ENCODE measurements around the gene RNF144A.

RNF144A gene

GRCh38 chr2:7083580-7084509 is 166.6 kb downstream of the RNF144A start:
- H3K9ac ChIP-seq (ENCODE audit: low read length): no peak overlapping the region
- no peaks in the 10 kb centered on the region for H3K27me3 ChIP-seq (ENCODE audit: control insufficient read depth, insufficient read depth, low read length)
- H3K4me1 ChIP-seq (ENCODE audit: control insufficient read depth, insufficient read depth, low read length): no peaks in the 10 kb centered on the region
- H3K4me3 ChIP-seq (ENCODE audit: low read length): no peak overlapping the region
- H3K9me3 ChIP-seq (ENCODE audit: control insufficient read depth, low read length): no peaks in the 10 kb centered on the region
- H3K36me3 ChIP-seq (ENCODE audit: control insufficient read depth, insufficient read depth, low read length): no peaks in the 10 kb centered on the region

DNA sequence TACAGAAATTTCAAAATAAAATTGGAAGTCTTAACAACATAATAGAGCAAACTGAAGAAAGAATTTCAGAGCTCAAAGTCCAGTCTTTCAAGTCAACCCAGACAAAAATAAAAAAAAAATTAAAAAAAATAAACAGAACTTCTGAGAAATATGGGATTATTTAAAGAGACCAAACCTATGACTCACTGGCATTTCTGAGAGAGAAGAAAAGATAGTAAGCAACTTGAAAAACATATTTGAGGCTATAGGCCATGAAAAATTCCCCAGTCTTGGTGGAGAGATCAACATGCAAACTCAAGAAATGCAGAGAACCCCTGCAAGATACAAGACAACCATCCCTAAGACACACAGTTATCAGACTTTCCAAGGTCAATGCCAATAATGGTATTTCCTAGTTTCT is 167.4 kb downstream of the RNF144A start:
- Histone ChIP-seq H3K4me3 (ENCODE audit: low read length) (no peak overlapping the region), H3K9ac (ENCODE audit: low read length) (no peak overlapping the region), H3K27me3 (ENCODE audit: control insufficient read depth, insufficient read depth, low read length) (no peaks in the 10 kb centered on the region), H3K4me1 (ENCODE audit: control insufficient read depth, insufficient read depth, low read length) (no peaks in the 10 kb centered on the region), H3K9me3 (ENCODE audit: control insufficient read depth, low read length) (no peaks in the 10 kb centered on the region), H3K36me3 (ENCODE audit: control insufficient read depth, insufficient read depth, low read length) (no peaks in the 10 kb centered on the region)

- Histone ChIP-seq H3K9me3 (ENCODE audit: control insufficient read depth, low read length) (no peaks in the 10 kb centered on the region), H3K36me3 (ENCODE audit: control insufficient read depth, insufficient read depth, low read length) (no peaks in the 10 kb centered on the region), H3K9ac (ENCODE audit: low read length) (no peak overlapping the region), H3K27me3 (ENCODE audit: control insufficient read depth, insufficient read depth, low read length) (no peaks in the 10 kb centered on the region), H3K4me3 (ENCODE audit: low read length) (no peak overlapping the region), H3K4me1 (ENCODE audit: control insufficient read depth, insufficient read depth, low read length) (no peaks in the 10 kb centered on the region)
Measured at GRCh38 chr2:7089284-7089683, 172.1 kb downstream of the RNF144A start.

- no peaks in the 10 kb centered on the region for H3K9me3 ChIP-seq (ENCODE audit: control insufficient read depth, low read length)
- H3K4me1 ChIP-seq (ENCODE audit: control insufficient read depth, insufficient read depth, low read length): no peaks in the 10 kb centered on the region
- no peak overlapping the region for H3K9ac ChIP-seq (ENCODE audit: low read length)
- no peak overlapping the region for H3K4me3 ChIP-seq (ENCODE audit: low read length)
- no peaks in the 10 kb centered on the region for H3K36me3 ChIP-seq (ENCODE audit: control insufficient read depth, insufficient read depth, low read length)
- H3K27me3 ChIP-seq (ENCODE audit: control insufficient read depth, insufficient read depth, low read length): no peaks in the 10 kb centered on the region
Measured at GRCh38 chr2:7089898-7090510, 172.8 kb downstream of the RNF144A start.

DNA sequence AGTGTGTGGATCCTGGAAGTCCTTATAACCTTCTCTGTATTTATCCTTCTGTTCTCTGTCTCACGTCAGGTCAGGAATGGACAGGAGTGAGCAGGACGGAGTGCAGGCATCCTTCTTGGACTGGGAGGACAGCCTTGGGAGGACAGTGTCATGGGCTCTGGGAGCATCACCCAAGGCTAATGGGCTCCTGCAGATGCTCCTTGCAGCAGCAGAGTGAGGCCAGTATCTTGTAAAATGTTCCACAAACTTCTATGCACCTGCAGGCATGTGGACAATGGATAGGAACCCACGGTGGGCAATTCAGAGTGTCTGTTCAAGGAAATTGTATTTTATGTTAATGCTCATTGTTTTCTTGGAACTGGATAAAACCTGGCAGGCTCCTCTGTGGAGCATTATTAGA is 176.2 kb downstream of the RNF144A start:
- Histone ChIP-seq H3K4me1 (ENCODE audit: control insufficient read depth, insufficient read depth, low read length) (peaks cover 9% of the 10 kb centered on the region), H3K9ac (ENCODE audit: low read length) (no peak overlapping the region), H3K4me3 (ENCODE audit: low read length) (no peak overlapping the region), H3K9me3 (ENCODE audit: control insufficient read depth, low read length) (no peaks in the 10 kb centered on the region), H3K36me3 (ENCODE audit: control insufficient read depth, insufficient read depth, low read length) (no peaks in the 10 kb centered on the region), H3K27me3 (ENCODE audit: control insufficient read depth, insufficient read depth, low read length) (no peaks in the 10 kb centered on the region)

Data from mucosa of stomach (tissue), 1 donor.